RPMI7951 (cell line): ENCODE measurements around the gene DIABLO. TPM values are rescaled to one million over a fixed set of nuclear protein-coding genes. Genes with fewer than 3 reads are reported as not detected.
"Not testable (repeated sequence)": the region's sequence is repeated elsewhere in the genome, so short reads cannot be mapped to it uniquely, and the experiment has no call there.

Experiments
- DNase-seq: peaks from one replicate; pipeline ENCODE4 v3.0.0-alpha.2; 2012; ENCODE audit warnings: low read depth
- total RNA-seq: library from RNA; depleted of rRNA; stranded (reverse); fragments of >200 nt; shearing (Covaris generic); gene quantifications from 2 replicates; pipeline ENCODE4 v1.2.3, GENCODE V29; 2014; rRNA removed

DIABLO gene
- total RNA-seq = 66.3 and 70.9 TPM in 2 replicates

GRCh38 chr12:122225683-122226365 lies at the start of gene DIABLO:
DIABLO (minus strand) TSS chr12:122226052; CDS start chr12:122226014, 38 bp downstream.
- peak; percentile 97 for DNase-seq

- no peak for DNase-seq
These were observed 49.6 kb upstream of the DIABLO start for GRCh38 chr12:122275459-122275858.

- peak; percentile 96 for DNase-seq
These were observed 40.5 kb upstream of the DIABLO start, which contains the start of gene VPS33A for GRCh38 chr12:122266230-122266901. VPS33A (minus strand) TSS chr12:122266494; CDS start chr12:122266408, 86 bp downstream.

DNA sequence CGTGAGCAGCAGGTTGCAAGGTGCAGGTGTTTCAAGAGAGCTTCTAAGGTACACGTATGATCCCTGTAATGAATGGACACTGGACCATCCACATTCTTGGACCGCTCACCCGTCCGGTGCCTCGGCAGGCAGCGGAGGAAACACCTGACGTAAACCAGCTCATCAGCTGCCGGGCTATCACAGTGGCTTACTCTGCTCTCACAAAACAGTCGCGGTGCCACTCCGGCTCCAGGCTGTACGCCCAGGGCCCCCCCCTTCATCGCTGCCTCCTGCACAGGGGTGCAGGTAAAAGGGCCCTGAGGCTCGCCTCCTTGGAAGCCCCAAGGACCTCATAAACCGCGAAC lies 40.0 kb upstream of the DIABLO start:
- peak; percentile 13 for DNase-seq

GRCh38 chr12:122265476-122265875 lies 39.6 kb upstream of the DIABLO start:
- DNase-seq = no peak

DNA sequence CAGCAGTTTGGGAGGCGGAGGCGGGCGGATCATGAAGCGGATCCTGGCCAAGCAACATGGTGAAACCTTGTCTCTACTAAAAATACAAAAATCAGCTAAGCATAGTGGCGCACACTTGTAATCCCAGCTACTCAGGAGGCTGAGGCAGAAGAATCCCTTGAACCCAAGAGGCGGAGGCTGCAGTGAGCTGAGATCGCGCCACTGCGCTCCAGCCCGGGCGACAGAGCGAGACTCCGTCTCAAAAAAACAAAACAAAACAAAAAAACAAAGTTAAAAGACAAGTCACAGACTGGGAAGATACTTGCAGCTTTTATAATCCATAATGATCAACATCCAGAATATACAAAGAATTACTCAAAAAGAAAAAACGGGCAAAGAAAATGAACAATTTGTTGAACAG lies 34.9 kb upstream of the DIABLO start:
- DNase-seq = not testable (repeated sequence)

GRCh38 chr12:122258939-122259338 lies 33.1 kb upstream of the DIABLO start:
- not testable (repeated sequence) for DNase-seq

GRCh38 chr12:122258462-122258861 lies 32.6 kb upstream of the DIABLO start:
- DNase-seq = not testable (repeated sequence)

GRCh38 chr12:122250536-122250935 lies 24.7 kb upstream of the DIABLO start:
- no peak for DNase-seq

GRCh38 chr12:122250047-122250446 lies 24.2 kb upstream of the DIABLO start:
- DNase-seq = no peak

DNA sequence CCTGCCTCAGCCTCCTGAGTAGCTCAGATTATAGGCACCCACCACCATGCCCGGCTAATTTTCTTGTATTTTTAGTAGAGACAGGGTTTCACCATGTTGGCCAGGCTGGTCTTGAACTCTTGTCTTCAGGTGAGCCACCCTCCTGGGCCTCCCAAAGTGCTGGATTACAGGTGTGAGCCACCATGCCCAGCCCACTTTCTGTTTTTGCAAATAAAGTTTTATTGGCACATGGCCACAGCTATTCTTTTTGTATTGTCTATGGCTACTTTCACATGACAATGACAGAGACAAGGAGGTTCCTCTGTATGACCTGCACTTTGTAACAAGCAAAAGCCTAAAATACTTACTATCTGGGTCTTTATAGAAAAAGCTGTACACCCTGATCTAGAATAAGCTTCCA lies 19.7 kb upstream of the DIABLO start:
- no peak for DNase-seq

- DNase-seq = no peak
These were observed 18.9 kb upstream of the DIABLO start for GRCh38 chr12:122244565-122245371.

- no peak for DNase-seq
These were observed 18.1 kb upstream of the DIABLO start for GRCh38 chr12:122243965-122244364.

DNA sequence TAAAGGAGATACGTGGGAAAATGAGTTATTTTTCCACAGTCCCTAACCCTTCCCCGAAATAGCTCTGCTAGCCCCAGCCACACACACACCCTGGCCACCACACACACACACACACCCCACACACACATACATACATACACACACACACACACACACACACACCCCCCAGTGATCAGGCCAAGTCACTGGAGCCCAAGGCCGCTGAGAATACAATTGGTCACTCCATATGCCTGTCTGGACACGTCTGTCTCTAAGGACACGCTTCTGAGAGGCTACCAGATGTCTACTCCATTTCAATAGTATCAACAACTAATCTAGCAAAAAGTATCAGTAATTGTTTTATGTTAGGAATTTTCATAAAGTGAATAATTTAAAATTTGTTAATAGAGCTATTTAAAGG lies 13.0 kb upstream of the DIABLO start:
- DNase-seq = no peak

- DNase-seq = no peak
These were observed 9.9 kb upstream of the DIABLO start for GRCh38 chr12:122235741-122236140.

- no peak for DNase-seq
These were observed 6.8 kb upstream of the DIABLO start for GRCh38 chr12:122232691-122233090.

- no peak for DNase-seq
These were observed 4.9 kb upstream of the DIABLO start for GRCh38 chr12:122230798-122231197.

DNA sequence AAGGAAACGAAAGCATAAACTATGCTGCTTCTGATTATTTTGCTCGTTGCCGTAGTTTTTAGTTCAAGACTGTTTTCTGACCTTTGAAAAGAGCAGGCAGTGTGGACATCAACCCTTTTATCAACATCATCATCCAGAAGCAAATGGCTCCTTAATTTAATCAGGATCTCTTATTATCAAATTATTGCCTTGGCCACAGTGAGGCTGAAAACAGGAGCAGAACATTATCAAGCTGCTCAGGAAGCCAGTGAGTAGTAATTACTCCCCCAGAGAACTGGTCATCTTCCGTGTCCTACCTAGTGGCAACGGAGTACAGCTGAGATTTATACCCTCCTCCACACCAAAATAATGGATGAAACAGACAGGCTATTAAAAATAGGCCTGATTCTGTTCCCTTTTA lies 2.2 kb upstream of the DIABLO start:
- DNase-seq = no peak

- no peak for DNase-seq
These were observed 1.5 kb upstream of the DIABLO start for GRCh38 chr12:122227341-122227740.

- DNase-seq = no peak
These were observed 694 bp upstream of the DIABLO start for GRCh38 chr12:122226366-122227125.

DNA sequence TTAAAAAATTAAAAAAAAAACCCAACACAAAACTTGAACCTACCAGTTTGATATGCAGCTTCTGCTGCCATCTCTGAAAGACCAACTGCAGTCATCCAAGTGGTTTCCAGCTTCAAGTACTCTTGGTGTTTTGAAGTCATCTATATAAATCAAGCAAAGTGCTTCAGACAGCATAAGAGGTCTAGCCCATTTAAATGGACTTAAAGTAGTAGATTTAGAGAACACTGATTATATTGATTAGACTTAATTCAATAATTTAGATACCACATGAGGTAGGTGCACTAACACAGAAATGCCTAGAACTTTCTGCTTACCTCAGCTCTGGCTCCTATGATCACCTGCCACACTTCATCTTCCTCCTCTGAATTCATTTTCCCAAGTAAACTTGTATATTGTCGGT lies 9.4 kb downstream of the DIABLO start:
- DNase-seq = no peak

DNA sequence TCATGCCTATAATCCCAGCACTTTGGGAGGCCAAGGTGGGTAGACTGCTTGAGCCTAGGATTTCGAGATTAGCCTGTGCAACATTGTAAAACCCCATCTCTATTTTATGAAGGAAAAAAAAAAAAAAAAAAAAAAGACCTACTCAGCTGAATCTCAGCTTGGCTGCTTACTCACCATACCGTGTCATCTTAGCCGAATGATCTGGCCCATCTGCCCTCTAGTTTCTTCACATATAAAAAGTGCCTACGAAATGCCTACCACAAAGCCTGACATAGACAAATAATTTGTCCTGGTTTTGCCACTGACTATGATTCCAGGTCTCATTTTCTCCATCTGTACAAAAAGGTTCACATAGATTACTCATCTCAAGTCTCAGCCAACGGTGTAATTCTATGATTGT lies 10.1 kb downstream of the DIABLO start:
- DNase-seq = peak; percentile 35
